ENCODE data around the gene ENPP3. TPM values are rescaled to one million over a fixed set of nuclear protein-coding genes. Genes with fewer than 3 reads are reported as not detected.
A peak's percentile ranks its signal among the peaks of the same experiment; 100 is the strongest.

The ENPP3 gene
- total and polyA plus RNA-seq, 4 donors = 0.26 to 1.7 (median 0.71) TPM

DNA sequence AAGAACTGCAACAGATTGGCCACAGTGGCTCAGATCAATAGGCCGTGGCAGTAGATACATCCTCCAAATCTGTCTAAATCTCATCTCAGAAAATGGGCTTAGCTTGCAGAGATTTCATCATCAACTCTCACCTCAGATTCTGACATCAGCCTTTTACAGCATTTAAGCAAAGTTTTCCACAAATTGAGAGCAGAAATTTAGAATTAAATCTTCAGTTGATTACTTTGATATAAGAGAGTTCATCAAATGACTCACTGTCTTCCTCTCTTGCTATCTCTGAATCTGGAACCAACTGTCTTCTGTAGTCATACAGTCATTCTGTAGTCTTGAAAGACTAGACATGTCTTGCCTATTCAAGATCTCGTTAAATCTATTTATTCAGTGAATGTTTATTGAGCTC lies 118.9 kb downstream of the ENPP3 start:
- Histone ChIP-seq H3K36me3 (ENCODE audit: control insufficient read depth in 1 of 2, insufficient read depth in 2 of 2, low read length in 1 of 2) (no peaks in the 10 kb centered on the region), H3K9me3 (ENCODE audit: control insufficient read depth, low read length) (no peaks in the 10 kb centered on the region), H3K4me1 (ENCODE audit: control insufficient read depth in 1 of 2, insufficient read depth in 2 of 2, low read length in 2 of 2) (no peaks in the 10 kb centered on the region), H3K27me3 (ENCODE audit: control insufficient read depth in 1 of 2, insufficient read depth in 2 of 2, low read length in 1 of 2) (no peaks in the 10 kb centered on the region), H3K4me3 (ENCODE audit: low read length in 2 of 2) (no peak overlapping the region), H3K27ac (ENCODE audit: low read depth in 1 of 2, low read length in 2 of 2) (no peak overlapping the region)
- no peak for DNase-seq
- WGBS, 2 donors = 98 to 99% methylated on average over 2 of the region's 2 CpGs
- intact Hi-C loops (cut with DNase I) = no loop called here
- no peak for ATAC-seq (ENCODE audit: low FRiP score)

DNA sequence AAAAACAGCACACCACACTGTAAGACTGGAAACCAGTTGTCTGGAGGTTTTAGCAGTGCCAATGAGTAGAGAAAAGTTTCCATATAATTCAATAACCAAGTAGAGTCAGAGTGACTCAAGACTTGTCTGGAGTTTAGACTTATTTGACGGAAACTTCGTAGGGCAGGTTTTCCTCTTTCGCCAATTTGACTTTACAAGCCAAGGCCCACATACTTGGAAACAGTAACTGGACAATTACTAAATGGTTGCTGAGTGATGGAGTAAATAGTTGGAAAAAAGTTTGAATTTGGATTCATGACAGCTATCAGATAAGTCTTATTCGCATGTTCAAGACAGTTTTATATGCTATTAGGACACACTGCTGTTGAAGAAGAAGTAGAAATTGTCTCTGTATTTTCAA lies 121.8 kb downstream of the ENPP3 start:
- no peaks in the 10 kb centered on the region for H3K36me3 ChIP-seq (ENCODE audit: control insufficient read depth in 1 of 2, insufficient read depth in 2 of 2, low read length in 1 of 2)
- no peak overlapping the region for H3K27ac ChIP-seq (ENCODE audit: low read depth in 1 of 2, low read length in 2 of 2)
- ATAC-seq (ENCODE audit: low FRiP score) (peak; percentile 67), DNase-seq (no peak)
- WGBS, 2 donors = 3 to 6% methylated on average over 4 of the region's 4 CpGs
- no peaks in the 10 kb centered on the region for H3K9me3 ChIP-seq (ENCODE audit: control insufficient read depth, low read length)
- no peaks in the 10 kb centered on the region for H3K4me1 ChIP-seq (ENCODE audit: control insufficient read depth in 1 of 2, insufficient read depth in 2 of 2, low read length in 2 of 2)
- intact Hi-C loops (cut with DNase I) = loop anchor here in 1 of 2 donors (2.0 kb wide), 1 partner anchor 20 kb away; no protein-coding TSS in a partner anchor
- H3K27me3 ChIP-seq (ENCODE audit: control insufficient read depth in 1 of 2, insufficient read depth in 2 of 2, low read length in 1 of 2) = no peaks in the 10 kb centered on the region
- no peak overlapping the region for H3K4me3 ChIP-seq (ENCODE audit: low read length in 2 of 2)

DNA sequence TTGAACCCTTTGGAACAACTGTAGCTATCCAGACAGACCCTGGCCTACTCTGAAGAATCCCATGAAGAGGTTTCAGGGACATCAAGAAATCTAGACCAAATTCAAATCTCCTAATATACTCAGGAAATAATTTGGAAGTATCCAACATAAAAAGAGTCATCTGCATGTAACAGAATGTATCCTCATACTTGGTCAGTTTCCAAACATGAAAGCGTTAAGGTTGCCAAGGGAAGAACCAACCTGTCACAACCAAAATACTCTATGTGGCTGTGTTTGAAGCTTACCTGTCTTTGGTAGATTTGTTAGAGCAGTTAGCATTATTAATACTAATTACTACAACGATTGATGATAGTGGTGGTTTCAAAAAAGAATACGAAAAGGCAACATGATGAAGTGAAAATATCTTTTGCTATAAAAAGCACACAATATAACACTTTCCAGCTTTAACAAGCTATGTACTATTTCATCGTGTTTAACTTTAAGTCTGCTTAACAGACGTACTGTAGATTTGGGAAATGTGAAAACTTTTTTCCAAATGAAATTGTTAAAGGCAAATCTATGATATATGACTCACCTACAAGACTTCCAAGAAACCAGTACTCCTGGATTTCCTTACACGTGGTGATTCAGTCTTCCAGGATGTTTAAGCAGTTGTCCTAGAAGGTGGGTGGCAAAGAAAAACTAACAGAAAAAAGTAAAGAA lies 124.1 kb downstream of the ENPP3 start:
- ATAC-seq (ENCODE audit: low FRiP score) (no peak), DNase-seq (no peak)
- H3K9me3 ChIP-seq (ENCODE audit: control insufficient read depth, low read length) = no peaks in the 10 kb centered on the region
- no peak overlapping the region for H3K27ac ChIP-seq (ENCODE audit: low read depth in 1 of 2, low read length in 2 of 2)
- no peaks in the 10 kb centered on the region for H3K36me3 ChIP-seq (ENCODE audit: control insufficient read depth in 1 of 2, insufficient read depth in 2 of 2, low read length in 1 of 2)
- 17 to 22% methylated on average over 6 of the region's 6 CpGs for WGBS, 2 donors
- intact Hi-C loops (cut with DNase I) = no loop called here
- H3K27me3 ChIP-seq (ENCODE audit: control insufficient read depth in 1 of 2, insufficient read depth in 2 of 2, low read length in 1 of 2) = no peaks in the 10 kb centered on the region
- H3K4me3 ChIP-seq (ENCODE audit: low read length in 2 of 2) = no peak overlapping the region
- peaks cover 1 to 4% of the 10 kb centered on the region in 2 donors for H3K4me1 ChIP-seq (ENCODE audit: control insufficient read depth in 1 of 2, insufficient read depth in 2 of 2, low read length in 2 of 2)

DNA sequence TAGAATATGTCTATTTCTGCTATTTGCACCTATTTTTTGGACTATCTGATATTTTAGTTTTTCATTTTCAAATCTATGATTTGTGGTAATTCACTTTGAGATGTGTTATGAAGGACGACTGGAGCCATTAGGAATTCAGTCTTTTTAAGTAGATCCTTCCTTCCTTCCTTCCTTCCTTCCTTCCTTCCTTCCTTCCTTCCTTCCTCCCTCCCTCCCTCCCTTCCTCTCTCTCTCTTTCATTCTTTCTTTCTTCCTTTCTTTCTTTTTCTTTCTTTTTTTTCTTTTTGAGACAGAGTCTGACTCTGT lies 124.6 kb downstream of the ENPP3 start:
- DNase-seq (no peak), ATAC-seq (ENCODE audit: low FRiP score) (no peak)
- intact Hi-C loops (cut with DNase I) = no loop called here
- H3K27me3 ChIP-seq (ENCODE audit: control insufficient read depth in 1 of 2, insufficient read depth in 2 of 2, low read length in 1 of 2) = no peaks in the 10 kb centered on the region
- 72% methylated on average over 1 of the region's 1 CpG for WGBS, 2 donors
- no peaks in the 10 kb centered on the region for H3K9me3 ChIP-seq (ENCODE audit: control insufficient read depth, low read length)
- H3K4me3 ChIP-seq (ENCODE audit: low read length in 2 of 2) = no peak overlapping the region
- H3K4me1 ChIP-seq (ENCODE audit: control insufficient read depth in 1 of 2, insufficient read depth in 2 of 2, low read length in 2 of 2) = peaks cover 1 to 4% of the 10 kb centered on the region in 2 donors
- H3K27ac ChIP-seq (ENCODE audit: low read depth in 1 of 2, low read length in 2 of 2) = peak overlapping the region in 1 of 2 donors; percentile 45
- H3K36me3 ChIP-seq (ENCODE audit: control insufficient read depth in 1 of 2, insufficient read depth in 2 of 2, low read length in 1 of 2) = no peaks in the 10 kb centered on the region

DNA sequence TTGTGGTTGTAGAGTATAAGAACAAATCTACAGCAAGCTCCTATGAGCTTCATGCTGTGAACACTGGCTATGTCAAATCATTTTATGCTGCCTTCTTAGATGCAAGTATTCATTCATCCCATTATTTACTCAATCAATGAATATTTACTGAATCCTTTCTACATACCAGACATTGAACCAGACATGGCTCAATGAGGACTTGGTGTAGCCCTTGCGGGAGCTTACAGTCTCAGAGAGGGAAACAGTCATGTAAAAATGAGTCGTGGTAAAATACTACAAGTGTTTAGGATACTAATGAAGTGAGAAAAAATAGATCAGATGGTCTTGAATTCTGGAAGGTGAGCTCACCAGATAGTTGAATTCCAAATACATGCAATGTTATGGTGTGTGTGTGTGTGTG lies 125.9 kb downstream of the ENPP3 start:
- WGBS, 2 donors = 91 to 92% methylated on average over 2 of the region's 2 CpGs
- Histone ChIP-seq H3K27me3 (ENCODE audit: control insufficient read depth in 1 of 2, insufficient read depth in 2 of 2, low read length in 1 of 2) (no peaks in the 10 kb centered on the region), H3K4me3 (ENCODE audit: low read length in 2 of 2) (no peak overlapping the region), H3K9me3 (ENCODE audit: control insufficient read depth, low read length) (no peaks in the 10 kb centered on the region), H3K27ac (ENCODE audit: low read depth in 1 of 2, low read length in 2 of 2) (no peak overlapping the region), H3K36me3 (ENCODE audit: control insufficient read depth in 1 of 2, insufficient read depth in 2 of 2, low read length in 1 of 2) (no peaks in the 10 kb centered on the region), H3K4me1 (ENCODE audit: control insufficient read depth in 1 of 2, insufficient read depth in 2 of 2, low read length in 2 of 2) (peaks cover 1 to 6% of the 10 kb centered on the region in 2 donors)
- DNase-seq = no peak
- intact Hi-C loops (cut with DNase I) = no loop called here
- no peak for ATAC-seq (ENCODE audit: low FRiP score)

DNA sequence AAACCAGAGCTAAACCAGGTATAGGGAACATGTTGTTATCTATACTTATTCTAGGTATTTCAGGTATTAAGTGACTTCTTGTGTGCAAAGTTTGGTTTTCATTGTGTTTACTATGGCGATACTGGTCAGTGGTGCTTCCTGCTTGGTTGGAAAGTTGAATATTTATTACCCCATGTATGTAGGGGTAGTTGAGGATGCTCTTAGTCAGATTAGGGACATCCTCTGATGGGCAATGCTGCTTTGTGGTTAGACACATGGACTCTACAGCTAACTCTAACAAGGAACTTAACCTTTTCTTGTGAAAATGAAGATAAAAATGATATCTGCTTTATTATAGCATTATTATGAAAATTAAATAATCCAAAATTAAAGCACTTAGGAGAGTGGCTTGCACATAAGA lies 126.6 kb downstream of the ENPP3 start:
- ATAC-seq (ENCODE audit: low FRiP score) = no peak
- no peak for DNase-seq
- intact Hi-C loops (cut with DNase I) = no loop called here
- Histone ChIP-seq H3K4me1 (ENCODE audit: control insufficient read depth in 1 of 2, insufficient read depth in 2 of 2, low read length in 2 of 2) (peaks cover 1 to 6% of the 10 kb centered on the region in 2 donors), H3K27me3 (ENCODE audit: control insufficient read depth in 1 of 2, insufficient read depth in 2 of 2, low read length in 1 of 2) (no peaks in the 10 kb centered on the region), H3K9me3 (ENCODE audit: control insufficient read depth, low read length) (no peaks in the 10 kb centered on the region), H3K27ac (ENCODE audit: low read depth in 1 of 2, low read length in 2 of 2) (peak overlapping the region in 1 of 2 donors; percentile 28), H3K4me3 (ENCODE audit: low read length in 2 of 2) (no peak overlapping the region), H3K36me3 (ENCODE audit: control insufficient read depth in 1 of 2, insufficient read depth in 2 of 2, low read length in 1 of 2) (no peaks in the 10 kb centered on the region)
- 36 to 53% methylated on average over 1 of the region's 1 CpG for WGBS, 2 donors

DNA sequence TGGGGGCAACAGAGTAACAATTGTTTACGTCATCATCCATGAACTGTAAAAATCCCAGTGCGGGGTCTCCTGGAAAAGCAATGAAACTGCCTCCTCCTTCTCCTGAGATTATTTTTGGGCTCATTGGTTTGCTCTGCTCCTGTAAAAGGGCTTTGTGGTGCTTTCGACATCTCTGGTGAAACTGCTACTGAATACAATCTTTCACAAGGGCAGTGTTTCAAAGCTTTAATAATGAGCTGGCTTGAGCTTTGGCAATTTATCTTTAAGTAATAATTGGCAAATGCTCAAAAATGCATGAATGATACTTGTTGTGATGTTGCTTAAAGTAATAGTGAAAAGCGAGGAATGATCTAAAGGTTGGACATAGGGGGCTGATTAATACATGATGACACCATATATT lies 127.2 kb downstream of the ENPP3 start:
- WGBS, 2 donors = 84% methylated on average over 4 of the region's 4 CpGs
- Histone ChIP-seq H3K36me3 (ENCODE audit: control insufficient read depth in 1 of 2, insufficient read depth in 2 of 2, low read length in 1 of 2) (no peaks in the 10 kb centered on the region), H3K9me3 (ENCODE audit: control insufficient read depth, low read length) (no peaks in the 10 kb centered on the region), H3K4me1 (ENCODE audit: control insufficient read depth in 1 of 2, insufficient read depth in 2 of 2, low read length in 2 of 2) (peaks cover 1 to 6% of the 10 kb centered on the region in 2 donors), H3K27me3 (ENCODE audit: control insufficient read depth in 1 of 2, insufficient read depth in 2 of 2, low read length in 1 of 2) (no peaks in the 10 kb centered on the region), H3K27ac (ENCODE audit: low read depth in 1 of 2, low read length in 2 of 2) (no peak overlapping the region), H3K4me3 (ENCODE audit: low read length in 2 of 2) (no peak overlapping the region)
- no peak for ATAC-seq (ENCODE audit: low FRiP score)
- intact Hi-C loops (cut with DNase I) = no loop called here
- no peak for DNase-seq

DNA sequence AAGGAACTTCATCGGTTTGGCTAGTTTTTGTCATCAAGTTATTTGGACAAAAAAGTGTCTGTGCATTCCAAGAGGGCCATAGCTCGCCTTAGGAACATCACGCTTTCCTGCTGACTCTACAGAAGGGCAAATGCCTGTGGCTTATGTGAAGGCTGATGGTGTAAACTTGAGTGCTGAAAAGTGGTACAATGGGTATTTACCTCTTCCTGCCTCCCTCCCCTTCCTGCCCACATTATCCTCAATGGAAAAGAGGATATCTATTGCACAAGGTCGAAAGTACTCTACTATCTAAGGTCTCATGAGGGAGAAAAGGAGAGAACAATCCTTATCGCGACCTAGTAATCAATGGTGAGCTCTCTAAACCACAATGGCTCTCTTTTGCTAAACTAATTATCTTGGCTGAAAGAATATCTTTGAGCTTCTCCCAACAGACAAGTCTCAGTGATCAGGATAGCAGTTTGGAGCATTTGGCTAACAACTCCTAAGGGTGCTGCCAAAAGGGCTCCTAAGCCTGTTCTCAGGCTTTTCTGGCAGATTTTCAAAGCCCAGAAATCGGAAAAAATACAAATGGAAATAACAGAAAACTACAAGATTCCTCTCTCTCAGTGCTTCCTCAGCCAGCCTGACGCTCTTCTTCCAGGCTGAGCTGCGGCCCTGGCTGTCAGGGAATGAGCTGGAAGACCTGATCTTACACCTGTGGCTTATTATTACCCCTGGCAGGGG lies 128.1 kb downstream of the ENPP3 start:
- ATAC-seq (ENCODE audit: low FRiP score) = peak; percentile 51
- Histone ChIP-seq H3K27ac (ENCODE audit: low read depth in 1 of 2, low read length in 2 of 2) (peak overlapping the region; percentile 46 to 89), H3K4me3 (ENCODE audit: low read length in 2 of 2) (no peak overlapping the region), H3K27me3 (ENCODE audit: control insufficient read depth in 1 of 2, insufficient read depth in 2 of 2, low read length in 1 of 2) (no peaks in the 10 kb centered on the region), H3K9me3 (ENCODE audit: control insufficient read depth, low read length) (no peaks in the 10 kb centered on the region), H3K36me3 (ENCODE audit: control insufficient read depth in 1 of 2, insufficient read depth in 2 of 2, low read length in 1 of 2) (no peaks in the 10 kb centered on the region), H3K4me1 (ENCODE audit: control insufficient read depth in 1 of 2, insufficient read depth in 2 of 2, low read length in 2 of 2) (peaks cover 1 to 6% of the 10 kb centered on the region in 2 donors)
- intact Hi-C loops (cut with DNase I) = loop anchor here in 1 of 2 donors (5.0 kb wide), 1 partner anchor 42 kb away; the partner anchor contains the start of gene ENPP1
- 32 to 33% methylated on average over 9 of the region's 9 CpGs for WGBS, 2 donors
- no peak for DNase-seq

DNA sequence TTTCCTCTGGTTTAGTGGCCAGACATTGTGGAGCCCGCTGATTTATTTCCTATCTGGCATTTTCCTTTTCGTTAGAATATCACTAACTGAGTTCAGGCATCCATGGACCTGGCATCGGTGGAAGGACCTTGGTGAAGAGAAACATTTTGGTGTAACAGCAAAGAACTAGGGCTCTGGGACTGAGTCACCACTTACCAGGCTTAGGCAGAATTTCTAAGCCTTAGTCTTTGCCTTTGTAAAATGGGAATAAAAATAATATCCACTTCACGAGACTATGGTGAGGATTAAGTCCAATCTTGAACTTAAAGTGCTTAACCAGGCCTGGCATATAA lies 128.7 kb downstream of the ENPP3 start:
- ATAC-seq (ENCODE audit: low FRiP score) = peak; percentile 37
- no peaks in the 10 kb centered on the region for H3K36me3 ChIP-seq (ENCODE audit: control insufficient read depth in 1 of 2, insufficient read depth in 2 of 2, low read length in 1 of 2)
- no peaks in the 10 kb centered on the region for H3K9me3 ChIP-seq (ENCODE audit: control insufficient read depth, low read length)
- H3K4me1 ChIP-seq (ENCODE audit: control insufficient read depth in 1 of 2, insufficient read depth in 2 of 2, low read length in 2 of 2) = peaks cover 1 to 11% of the 10 kb centered on the region in 2 donors
- intact Hi-C loops (cut with DNase I) = loop anchor here in 1 of 2 donors (5.0 kb wide), 1 partner anchor 42 kb away; the partner anchor contains the start of gene ENPP1
- no peaks in the 10 kb centered on the region for H3K27me3 ChIP-seq (ENCODE audit: control insufficient read depth in 1 of 2, insufficient read depth in 2 of 2, low read length in 1 of 2)
- H3K4me3 ChIP-seq (ENCODE audit: low read length in 2 of 2) = no peak overlapping the region
- 17 to 20% methylated on average over 4 of the region's 4 CpGs for WGBS, 2 donors
- DNase-seq = no peak
- peak overlapping the region; percentile 46 to 89 for H3K27ac ChIP-seq (ENCODE audit: low read depth in 1 of 2, low read length in 2 of 2)
